Neural progenitor cell (in vitro differentiated cells): Measurements from ENCODE around the gene CD248. TPM values are rescaled to one million over a fixed set of nuclear protein-coding genes. Genes with fewer than 3 reads are reported as not detected.

Source experiments
- DNase-seq: peaks from one replicate; pipeline ENCODE4 v3.0.0-alpha.2; 2016; ENCODE audit warnings: low spot score
- H2AFZ ChIP-seq: fragments of 200-600 bp; sonication (generic); replicated peaks from 2 replicates; pipeline ENCODE4 v1.6.1; 2016; ENCODE audit warnings: antibody characterized with exemption
- H3F3A ChIP-seq: fragments of 200-600 bp; sonication (generic); 2 replicates; pipeline ENCODE4 v1.6.1; 2016; ENCODE audit warnings: antibody characterized with exemption, low read depth
- H3K27ac ChIP-seq: fragments of 200-600 bp; sonication (generic); 2 replicates; pipeline ENCODE4 v1.5.1; 2016; ENCODE audit warnings: mild to moderate bottlenecking
- H3K27me3 ChIP-seq: fragments of 200-600 bp; sonication (generic); 2 replicates; pipeline ENCODE4 v1.6.1; 2016; ENCODE audit warnings: mild to moderate bottlenecking, moderate library complexity
- H3K36me3 ChIP-seq: fragments of 200-600 bp; sonication (generic); 2 replicates; pipeline ENCODE4 v1.5.1; 2016
- H3K4me1 ChIP-seq: fragments of 200-600 bp; sonication (generic); 2 replicates; pipeline ENCODE4 v1.6.1; 2016; ENCODE audit warnings: mixed run types
- H3K4me2 ChIP-seq: fragments of 200-600 bp; sonication (generic); 2 replicates; pipeline ENCODE4 v1.6.1; 2016
- H3K4me3 ChIP-seq: fragments of 200-600 bp; sonication (generic); 2 replicates; pipeline ENCODE4 v1.5.1; 2016
- H3K79me2 ChIP-seq: fragments of 200-600 bp; sonication (generic); 2 replicates; pipeline ENCODE4 v1.6.1; 2016; ENCODE audit warnings: low read depth
- H3K9ac ChIP-seq: fragments of 200-600 bp; sonication (generic); 2 replicates; pipeline ENCODE4 v1.6.1; 2016
- H3K9me3 ChIP-seq: fragments of 200-600 bp; sonication (generic); 2 replicates; pipeline ENCODE4 v1.5.1; 2016; ENCODE audit warnings: low read depth
- H4K20me1 ChIP-seq: fragments of 200-600 bp; sonication (generic); 2 replicates; pipeline ENCODE4 v1.6.1; 2016; ENCODE audit warnings: low read depth
- H3K27ac Mint-ChIP-seq: 3 replicates; pipeline ENCODE4 v1.8.0; 2021; ENCODE audit warnings: mixed read lengths
- H3K27me3 Mint-ChIP-seq: 2 replicates; pipeline ENCODE4 v1.8.0; 2022; ENCODE audit warnings: low read depth, mild to moderate bottlenecking, inconsistent platforms, moderate library complexity, mixed read lengths; ENCODE audit not compliant: insufficient read depth
- H3K36me3 Mint-ChIP-seq: 3 replicates; pipeline ENCODE4 v1.8.0; 2021; ENCODE audit warnings: mixed read lengths
- H3K4me1 Mint-ChIP-seq: 3 replicates; pipeline ENCODE4 v1.8.0; 2021; ENCODE audit warnings: mixed read lengths
- H3K4me3 Mint-ChIP-seq: 3 replicates; pipeline ENCODE4 v1.8.0; 2021; ENCODE audit warnings: mild to moderate bottlenecking, moderate library complexity, mixed read lengths
- H3K9me3 Mint-ChIP-seq: 3 replicates; pipeline ENCODE4 v1.8.0; 2020; ENCODE audit warnings: mixed read lengths
- CTCF ChIP-seq: fragments of 200-600 bp; sonication (generic); IDR thresholded peaks from 2 replicates; pipeline ENCODE4 v1.5.1; 2017; ENCODE audit warnings: antibody characterized with exemption, mild to moderate bottlenecking
- EZH2 ChIP-seq: fragments of 200-600 bp; sonication (generic); IDR thresholded peaks from 2 replicates; pipeline ENCODE4 v1.6.1; 2017; ENCODE audit warnings: antibody characterized with exemption, mild to moderate bottlenecking, moderate library complexity
- EZH2phosphoT487 ChIP-seq: fragments of 200-600 bp; sonication (generic); IDR thresholded peaks from 2 replicates; pipeline ENCODE4 v1.6.1; 2017; ENCODE audit warnings: antibody characterized with exemption
- total RNA-seq: library from RNA; depleted of rRNA; stranded (reverse); fragments of >200 nt; gene quantifications from 2 replicates; pipeline ENCODE4 v1.2.3, GENCODE V29; 2015; ENCODE audit warnings: low replicate concordance

Gene CD248
- total RNA-seq, 1 donor from 2014 or later, result 0.62 TPM

- H3K27ac ChIP-seq, result no peak overlapping the region
- H3K9me3 Mint-ChIP-seq, result no peaks in the 10 kb centered on the region
- peaks cover 17% of the 10 kb centered on the region for H3K27me3 ChIP-seq
- peaks cover 33% of the 10 kb centered on the region for H4K20me1 ChIP-seq
- H3K4me3 ChIP-seq, result no peak overlapping the region
- TF ChIP-seq CTCF (no peak), EZH2 (no peak), EZH2phosphoT487 (no peak)
- H3F3A ChIP-seq, result peaks cover 10% of the 10 kb centered on the region
- no peak overlapping the region for H2AFZ ChIP-seq
- H3K27ac Mint-ChIP-seq, result no peak overlapping the region
- peaks cover 18% of the 10 kb centered on the region for H3K36me3 Mint-ChIP-seq
- peaks cover 9% of the 10 kb centered on the region for H3K4me1 ChIP-seq
- H3K79me2 ChIP-seq, result peaks cover 8% of the 10 kb centered on the region
- no peaks in the 10 kb centered on the region for H3K9me3 ChIP-seq
- H3K9ac ChIP-seq, result no peak overlapping the region
- H3K4me3 Mint-ChIP-seq, result peak overlapping the region; percentile 60
- H3K27me3 Mint-ChIP-seq, result peaks cover 3% of the 10 kb centered on the region
- no peak for DNase-seq
- H3K4me1 Mint-ChIP-seq, result peaks cover 25% of the 10 kb centered on the region
- H3K4me2 ChIP-seq, result no peak overlapping the region
- H3K36me3 ChIP-seq, result no peaks in the 10 kb centered on the region
These were observed 41.4 kb downstream of the CD248 start for GRCh38 chr11:66275396-66275795.

GRCh38 chr11:66274219-66274618, 42.6 kb downstream of the CD248 start:
- no peak for TF ChIP-seq EZH2phosphoT487
- no peak for TF ChIP-seq CTCF
- no peak for TF ChIP-seq EZH2
- H3F3A ChIP-seq, result peaks cover 16% of the 10 kb centered on the region
- no peak overlapping the region for H3K4me2 ChIP-seq
- peaks cover 33% of the 10 kb centered on the region for H4K20me1 ChIP-seq
- Mint-ChIP-seq H3K4me3 (peak overlapping the region; percentile 0), H3K4me1 (peaks cover 22% of the 10 kb centered on the region), H3K9me3 (no peaks in the 10 kb centered on the region), H3K36me3 (peaks cover 18% of the 10 kb centered on the region), H3K27ac (no peak overlapping the region), H3K27me3 (peaks cover 5% of the 10 kb centered on the region)
- H2AFZ ChIP-seq, result no peak overlapping the region
- H3K4me3 ChIP-seq, result no peak overlapping the region
- peaks cover 10% of the 10 kb centered on the region for H3K4me1 ChIP-seq
- H3K27ac ChIP-seq, result no peak overlapping the region
- H3K9me3 ChIP-seq, result no peaks in the 10 kb centered on the region
- no peak overlapping the region for H3K9ac ChIP-seq
- DNase-seq, result no peak
- peaks cover 20% of the 10 kb centered on the region for H3K79me2 ChIP-seq
- peaks cover 17% of the 10 kb centered on the region for H3K27me3 ChIP-seq
- no peaks in the 10 kb centered on the region for H3K36me3 ChIP-seq

- Histone ChIP-seq H3F3A (peaks cover 26% of the 10 kb centered on the region), H4K20me1 (peaks cover 26% of the 10 kb centered on the region), H3K27me3 (peaks cover 7% of the 10 kb centered on the region), H2AFZ (no peak overlapping the region), H3K9me3 (no peaks in the 10 kb centered on the region), H3K79me2 (peaks cover 25% of the 10 kb centered on the region), H3K4me1 (peaks cover 6% of the 10 kb centered on the region), H3K36me3 (no peaks in the 10 kb centered on the region), H3K9ac (no peak overlapping the region), H3K4me2 (no peak overlapping the region), H3K4me3 (no peak overlapping the region), H3K27ac (no peak overlapping the region)
- Mint-ChIP-seq H3K4me3 (no peak overlapping the region), H3K27ac (no peak overlapping the region), H3K36me3 (peaks cover 18% of the 10 kb centered on the region), H3K4me1 (peaks cover 17% of the 10 kb centered on the region), H3K27me3 (peaks cover 14% of the 10 kb centered on the region), H3K9me3 (no peaks in the 10 kb centered on the region)
- TF ChIP-seq EZH2, result no peak
- TF ChIP-seq EZH2phosphoT487, result no peak
- no peak for TF ChIP-seq CTCF
- DNase-seq, result no peak
These were observed 44.2 kb downstream of the CD248 start for GRCh38 chr11:66272596-66272995.
